A204.1 (cell line): Measurements from ENCODE around the gene KLHL25.

Source experiments
- FAIRE-seq: peaks from 2 replicates; lab custom pipeline; 2012; peaks lifted over from hg19 to GRCh38; lab: Jason Lieb, UNC

The KLHL25 gene

GRCh38 chr15:85760531-85761371, 34.0 kb downstream of the KLHL25 start:
- no peak for FAIRE-seq

- no peak for FAIRE-seq
Measured at GRCh38 chr15:85760049-85760448, 34.7 kb downstream of the KLHL25 start.

GRCh38 chr15:85759376-85759775, 35.3 kb downstream of the KLHL25 start:
- no peak for FAIRE-seq

GRCh38 chr15:85758655-85758978, 36.1 kb downstream of the KLHL25 start:
- FAIRE-seq: no peak

- no peak for FAIRE-seq
Measured at GRCh38 chr15:85757939-85758654, 36.6 kb downstream of the KLHL25 start.

- no peak for FAIRE-seq
Measured at GRCh38 chr15:85757073-85757938, 37.4 kb downstream of the KLHL25 start.

- no peak for FAIRE-seq
Measured at GRCh38 chr15:85756411-85757072, 38.2 kb downstream of the KLHL25 start.

- no peak for FAIRE-seq
Measured at GRCh38 chr15:85755942-85756341, 38.8 kb downstream of the KLHL25 start.

GRCh38 chr15:85755471-85755870, 39.3 kb downstream of the KLHL25 start:
- no peak for FAIRE-seq

GRCh38 chr15:85754989-85755388, 39.7 kb downstream of the KLHL25 start:
- FAIRE-seq: no peak

GRCh38 chr15:85753791-85754452, 40.8 kb downstream of the KLHL25 start:
- no peak for FAIRE-seq

GRCh38 chr15:85753261-85753660, 41.5 kb downstream of the KLHL25 start:
- FAIRE-seq: no peak

GRCh38 chr15:85752491-85752961, 42.2 kb downstream of the KLHL25 start:
- FAIRE-seq: no peak

- no peak for FAIRE-seq
Measured at GRCh38 chr15:85752124-85752475, 42.6 kb downstream of the KLHL25 start.

- no peak for FAIRE-seq
Measured at GRCh38 chr15:85751291-85752123, 43.2 kb downstream of the KLHL25 start.

- FAIRE-seq: no peak
Measured at GRCh38 chr15:85750319-85751290, 44.1 kb downstream of the KLHL25 start.

GRCh38 chr15:85749261-85750151, 45.2 kb downstream of the KLHL25 start:
- FAIRE-seq: no peak

- no peak for FAIRE-seq
Measured at GRCh38 chr15:85748729-85749128, 46.0 kb downstream of the KLHL25 start.
